HEK293 (cell line): ENCODE data around the gene NRTN.

Experiments
- BCL11A ChIP-seq: fragments of 450-650 bp; formaldehyde crosslinking; IDR thresholded peaks from 2 replicates; pipeline ENCODE4 v1.5.1; 2016; ENCODE audit warnings: low read depth, missing biosample characterization, missing genetic modification characterization
- GLI2 ChIP-seq: fragments of 450-650 bp; formaldehyde crosslinking; IDR thresholded peaks from 2 replicates; pipeline ENCODE4; 2017; ENCODE audit warnings: missing biosample characterization, missing genetic modification characterization, low read depth, borderline replicate concordance
- GLI4 ChIP-seq: fragments of 450-650 bp; formaldehyde crosslinking; IDR thresholded peaks from 2 replicates; pipeline ENCODE4 v1.5.1; 2016; ENCODE audit warnings: missing biosample characterization, missing genetic modification characterization
- HOXA7 ChIP-seq: sonication (generic); formaldehyde crosslinking; IDR thresholded peaks from 2 replicates; pipeline ENCODE4 v1.8.1; 2022; ENCODE audit warnings: missing genetic modification reagents, borderline replicate concordance
- HOXD13 ChIP-seq: sonication (generic); formaldehyde crosslinking; IDR thresholded peaks from 2 replicates; pipeline ENCODE4 v1.8.0; 2022; ENCODE audit warnings: missing genetic modification reagents, borderline replicate concordance
- KLF16 ChIP-seq: fragments of 450-650 bp; formaldehyde crosslinking; IDR thresholded peaks from 2 replicates; pipeline ENCODE4 v1.5.1; 2017; ENCODE audit warnings: missing biosample characterization, missing genetic modification characterization
- KLF8 ChIP-seq: fragments of 450-650 bp; formaldehyde crosslinking; IDR thresholded peaks from 2 replicates; pipeline ENCODE4 v1.5.1; 2016; ENCODE audit warnings: missing biosample characterization, missing genetic modification characterization
- KLF9 ChIP-seq: fragments of 450-650 bp; formaldehyde crosslinking; IDR thresholded peaks from 2 replicates; pipeline ENCODE4 v1.5.1; 2016; ENCODE audit warnings: missing biosample characterization, missing genetic modification characterization, low read depth
- MEIS1 ChIP-seq: sonication (generic); formaldehyde crosslinking; IDR thresholded peaks from 2 replicates; pipeline ENCODE4 v1.8.1; 2022; ENCODE audit warnings: missing genetic modification reagents, mild to moderate bottlenecking, borderline replicate concordance
- PRDM1 ChIP-seq: fragments of 450-650 bp; formaldehyde crosslinking; IDR thresholded peaks from 2 replicates; pipeline ENCODE4; 2016; ENCODE audit warnings: missing biosample characterization, missing genetic modification characterization
- SP2 ChIP-seq: fragments of 450-650 bp; formaldehyde crosslinking; IDR thresholded peaks from 2 replicates; pipeline ENCODE4 v1.5.1; 2016; ENCODE audit warnings: missing biosample characterization, missing genetic modification characterization
- SP7 ChIP-seq: fragments of 450-650 bp; formaldehyde crosslinking; IDR thresholded peaks from 2 replicates; pipeline ENCODE4 v1.5.1; 2016; ENCODE audit warnings: missing biosample characterization, missing genetic modification characterization
- TRIM28 ChIP-seq: IDR thresholded peaks from 2 replicates; pipeline ENCODE4 v1.6.1; 2011; ENCODE audit warnings: low read length, control low read depth, borderline replicate concordance
- WT1 ChIP-seq: fragments of 450-650 bp; formaldehyde crosslinking; IDR thresholded peaks from 2 replicates; pipeline ENCODE4 v1.5.1; 2016; ENCODE audit warnings: missing biosample characterization, missing genetic modification characterization
- ZEB2 ChIP-seq: fragments of 450-650 bp; formaldehyde crosslinking; IDR thresholded peaks from 2 replicates; pipeline ENCODE4 v1.5.1; 2016; ENCODE audit warnings: missing biosample characterization, missing genetic modification characterization
- ZFHX2 ChIP-seq: fragments of 450-650 bp; formaldehyde crosslinking; conservative IDR thresholded peaks from 2 replicates; pipeline ENCODE4 v1.5.1; 2016; ENCODE audit warnings: missing biosample characterization, missing genetic modification characterization
- ZFP37 ChIP-seq: fragments of 450-650 bp; formaldehyde crosslinking; IDR thresholded peaks from 2 replicates; pipeline ENCODE4 v1.5.1; 2016; ENCODE audit warnings: missing biosample characterization, missing genetic modification characterization
- ZIC2 ChIP-seq: fragments of 450-650 bp; formaldehyde crosslinking; IDR thresholded peaks from 2 replicates; pipeline ENCODE4 v1.5.1; 2016; ENCODE audit warnings: missing biosample characterization, missing genetic modification characterization
- ZNF184 ChIP-seq: fragments of 450-650 bp; IDR thresholded peaks from 2 replicates; pipeline ENCODE4 v1.5.1; 2018; ENCODE audit warnings: missing biosample characterization, mild to moderate bottlenecking, missing genetic modification characterization
- ZNF211 ChIP-seq: fragments of 450-650 bp; formaldehyde crosslinking; IDR thresholded peaks from 2 replicates; pipeline ENCODE4 v1.5.1; 2016; ENCODE audit warnings: low read depth, missing biosample characterization, missing genetic modification characterization
- ZNF292 ChIP-seq: fragments of 450-650 bp; formaldehyde crosslinking; IDR thresholded peaks from 2 replicates; pipeline ENCODE4 v1.5.1; 2016; ENCODE audit warnings: low read depth, missing biosample characterization, missing genetic modification characterization, borderline replicate concordance
- ZNF311 ChIP-seq: fragments of 450-650 bp; formaldehyde crosslinking; IDR thresholded peaks from 2 replicates; pipeline ENCODE4 v1.5.1; 2017; ENCODE audit warnings: missing biosample characterization, missing genetic modification characterization, borderline replicate concordance
- ZNF335 ChIP-seq: fragments of 450-650 bp; formaldehyde crosslinking; conservative IDR thresholded peaks from 2 replicates; pipeline ENCODE4 v1.5.1; 2016; ENCODE audit warnings: missing biosample characterization, missing genetic modification characterization
- ZNF341 ChIP-seq: fragments of 450-650 bp; formaldehyde crosslinking; IDR thresholded peaks from 2 replicates; pipeline ENCODE4; 2016; ENCODE audit warnings: low read depth, missing biosample characterization, missing genetic modification characterization
- ZNF354C ChIP-seq: fragments of 450-650 bp; formaldehyde crosslinking; IDR thresholded peaks from 2 replicates; pipeline ENCODE4 v1.5.1; 2016; ENCODE audit warnings: missing biosample characterization, missing genetic modification characterization, low read depth, borderline replicate concordance
- ZNF501 ChIP-seq: fragments of 450-650 bp; formaldehyde crosslinking; IDR thresholded peaks from 2 replicates; pipeline ENCODE4 v1.5.1; 2016; ENCODE audit warnings: missing biosample characterization, missing genetic modification characterization
- ZNF514 ChIP-seq: fragments of 450-650 bp; formaldehyde crosslinking; IDR thresholded peaks from 2 replicates; pipeline ENCODE4 v1.5.1; 2016; ENCODE audit warnings: missing biosample characterization, missing genetic modification characterization
- ZNF600 ChIP-seq: fragments of 450-650 bp; formaldehyde crosslinking; IDR thresholded peaks from 2 replicates; pipeline ENCODE4 v1.5.1; 2016; ENCODE audit warnings: missing biosample characterization, missing genetic modification characterization
- ZNF610 ChIP-seq: fragments of 450-650 bp; formaldehyde crosslinking; IDR thresholded peaks from 2 replicates; pipeline ENCODE4 v1.5.1; 2016; ENCODE audit warnings: missing biosample characterization, missing genetic modification characterization, borderline replicate concordance
- ZNF624 ChIP-seq: fragments of 450-650 bp; formaldehyde crosslinking; IDR thresholded peaks from 2 replicates; pipeline ENCODE4 v1.5.1; 2017; ENCODE audit warnings: missing biosample characterization, missing genetic modification characterization
- ZNF626 ChIP-seq: fragments of 450-650 bp; sonication (Bioruptor Pico); formaldehyde crosslinking; IDR thresholded peaks from 2 replicates; pipeline ENCODE4 v1.5.1; 2018; ENCODE audit warnings: missing biosample characterization, missing genetic modification characterization, inconsistent platforms
- ZNF747 ChIP-seq: fragments of 450-650 bp; formaldehyde crosslinking; IDR thresholded peaks from 2 replicates; pipeline ENCODE4 v1.5.1; 2016; ENCODE audit warnings: missing biosample characterization, missing genetic modification characterization
- ZNF768 ChIP-seq: fragments of 450-650 bp; formaldehyde crosslinking; IDR thresholded peaks from 2 replicates; pipeline ENCODE4 v1.5.1; 2018; ENCODE audit warnings: missing biosample characterization, mild to moderate bottlenecking, missing genetic modification characterization
- ZNF837 ChIP-seq: fragments of 450-650 bp; formaldehyde crosslinking; IDR thresholded peaks from 2 replicates; pipeline ENCODE4 v1.5.1; 2016; ENCODE audit warnings: missing biosample characterization, missing genetic modification characterization
- ZSCAN23 ChIP-seq: fragments of 450-650 bp; formaldehyde crosslinking; IDR thresholded peaks from 2 replicates; pipeline ENCODE4 v1.5.1; 2016; ENCODE audit warnings: missing biosample characterization, missing genetic modification characterization
- TF ChIP-seq, protein P1 (sequence below): fragments of 450-650 bp; formaldehyde crosslinking; IDR thresholded peaks from 2 replicates; pipeline ENCODE4 v1.5.1; 2016; ENCODE audit warnings: missing biosample characterization, missing genetic modification characterization
- TF ChIP-seq, protein P2 (sequence below): fragments of 450-650 bp; formaldehyde crosslinking; IDR thresholded peaks from 2 replicates; pipeline ENCODE4 v1.5.1; 2016; ENCODE audit warnings: missing biosample characterization, missing genetic modification characterization
- TF ChIP-seq, protein P3 (sequence below): fragments of 450-650 bp; formaldehyde crosslinking; IDR thresholded peaks from 2 replicates; pipeline ENCODE4 v1.5.1; 2016; ENCODE audit warnings: missing biosample characterization, missing genetic modification characterization
- TF ChIP-seq, protein P4 (sequence below): fragments of 450-650 bp; formaldehyde crosslinking; IDR thresholded peaks from 2 replicates; pipeline ENCODE4 v1.5.1; 2016; ENCODE audit warnings: missing biosample characterization, missing genetic modification characterization

NRTN gene

DNA sequence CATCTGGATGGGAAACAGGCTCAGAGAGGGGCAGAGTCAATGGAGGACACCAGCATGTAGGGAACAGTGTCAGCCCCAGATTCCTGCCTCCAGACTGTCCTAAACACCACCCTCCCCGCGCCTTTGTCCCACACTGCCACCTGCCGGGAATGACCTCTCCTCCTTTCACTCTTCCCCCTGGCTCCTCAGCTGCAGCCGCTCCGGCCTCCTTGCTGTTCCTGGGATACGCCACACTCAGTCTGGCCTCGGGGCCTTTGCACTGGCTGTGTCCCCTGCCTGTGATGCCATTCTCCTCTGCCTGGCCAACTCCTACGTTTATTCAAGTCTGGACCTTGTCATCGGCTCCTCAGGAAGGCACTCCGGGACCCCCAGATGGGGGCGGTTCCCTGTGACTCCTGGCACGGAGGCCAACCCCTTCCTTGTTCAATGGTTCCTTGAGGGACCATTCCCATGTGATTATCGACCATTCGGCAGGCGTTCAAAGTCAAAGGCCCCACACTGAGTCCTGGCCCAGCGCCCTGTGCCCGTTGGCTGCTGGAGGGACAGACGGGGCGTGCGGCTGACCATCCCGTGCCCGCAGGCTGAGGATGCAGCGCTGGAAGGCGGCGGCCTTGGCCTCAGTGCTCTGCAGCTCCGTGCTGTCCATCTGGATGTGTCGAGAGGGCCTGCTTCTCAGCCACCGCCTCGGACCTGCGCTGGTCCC, 18.9 kb downstream of the NRTN start (continued):
- TF ChIP-seq, protein P1, sequence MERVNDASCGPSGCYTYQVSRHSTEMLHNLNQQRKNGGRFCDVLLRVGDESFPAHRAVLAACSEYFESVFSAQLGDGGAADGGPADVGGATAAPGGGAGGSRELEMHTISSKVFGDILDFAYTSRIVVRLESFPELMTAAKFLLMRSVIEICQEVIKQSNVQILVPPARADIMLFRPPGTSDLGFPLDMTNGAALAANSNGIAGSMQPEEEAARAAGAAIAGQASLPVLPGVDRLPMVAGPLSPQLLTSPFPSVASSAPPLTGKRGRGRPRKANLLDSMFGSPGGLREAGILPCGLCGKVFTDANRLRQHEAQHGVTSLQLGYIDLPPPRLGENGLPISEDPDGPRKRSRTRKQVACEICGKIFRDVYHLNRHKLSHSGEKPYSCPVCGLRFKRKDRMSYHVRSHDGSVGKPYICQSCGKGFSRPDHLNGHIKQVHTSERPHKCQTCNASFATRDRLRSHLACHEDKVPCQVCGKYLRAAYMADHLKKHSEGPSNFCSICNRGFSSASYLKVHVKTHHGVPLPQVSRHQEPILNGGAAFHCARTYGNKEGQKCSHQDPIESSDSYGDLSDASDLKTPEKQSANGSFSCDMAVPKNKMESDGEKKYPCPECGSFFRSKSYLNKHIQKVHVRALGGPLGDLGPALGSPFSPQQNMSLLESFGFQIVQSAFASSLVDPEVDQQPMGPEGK (tag by site-specific recombination): 0 out of 2 replicates have a peak, but pooled peaks have one; percentile 25
- TF ChIP-seq ZFHX2 (tag by site-specific recombination): no peak
- TF ChIP-seq GLI4 (tag by site-specific recombination): no peak
- TF ChIP-seq WT1: no peak
- TF ChIP-seq ZNF211 (tag by site-specific recombination): no peak
- TF ChIP-seq KLF16 (tag by site-specific recombination): peak; percentile 56; the same call in 1 of the 2 replicates
- TF ChIP-seq, protein P2, sequence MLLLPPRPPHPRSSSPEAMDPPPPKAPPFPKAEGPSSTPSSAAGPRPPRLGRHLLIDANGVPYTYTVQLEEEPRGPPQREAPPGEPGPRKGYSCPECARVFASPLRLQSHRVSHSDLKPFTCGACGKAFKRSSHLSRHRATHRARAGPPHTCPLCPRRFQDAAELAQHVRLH (tag by site-specific recombination): no peak
- TF ChIP-seq ZNF514 (tag by site-specific recombination): no peak
- no peak for TF ChIP-seq SP7 (tag by site-specific recombination)
- TF ChIP-seq, protein P3, sequence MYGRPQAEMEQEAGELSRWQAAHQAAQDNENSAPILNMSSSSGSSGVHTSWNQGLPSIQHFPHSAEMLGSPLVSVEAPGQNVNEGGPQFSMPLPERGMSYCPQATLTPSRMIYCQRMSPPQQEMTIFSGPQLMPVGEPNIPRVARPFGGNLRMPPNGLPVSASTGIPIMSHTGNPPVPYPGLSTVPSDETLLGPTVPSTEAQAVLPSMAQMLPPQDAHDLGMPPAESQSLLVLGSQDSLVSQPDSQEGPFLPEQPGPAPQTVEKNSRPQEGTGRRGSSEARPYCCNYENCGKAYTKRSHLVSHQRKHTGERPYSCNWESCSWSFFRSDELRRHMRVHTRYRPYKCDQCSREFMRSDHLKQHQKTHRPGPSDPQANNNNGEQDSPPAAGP (tag by site-specific recombination): no peak
- TF ChIP-seq ZIC2 (tag by site-specific recombination): no peak
- TF ChIP-seq ZNF341 (tag by site-specific recombination): peak; percentile 77
- TF ChIP-seq SP2: 0 out of 2 replicates have a peak, but pooled peaks have one; percentile 10
- TF ChIP-seq HOXD13 (CRISPR knock-in tag): no peak
- 0 out of 2 replicates have a peak, but pooled peaks have one; percentile 36 for TF ChIP-seq TRIM28
- no peak for TF ChIP-seq ZNF311
- TF ChIP-seq KLF9 (tag by site-specific recombination): no peak
- TF ChIP-seq ZEB2 (tag by site-specific recombination): no peak
- no peak for TF ChIP-seq ZNF184 (tag by site-specific recombination)
- no peak for TF ChIP-seq ZNF837
- TF ChIP-seq ZNF610 (tag by site-specific recombination): peak; percentile 59; the same call in 1 of the 2 replicates
- no peak for TF ChIP-seq ZNF624 (tag by site-specific recombination)
- TF ChIP-seq ZNF292 (tag by site-specific recombination): no peak
- no peak for TF ChIP-seq GLI2 (tag by site-specific recombination)
- no peak for TF ChIP-seq BCL11A (tag by site-specific recombination)
- 0 out of 2 replicates have a peak, but pooled peaks have one; percentile 23 for TF ChIP-seq ZNF335
- no peak for TF ChIP-seq HOXA7 (CRISPR knock-in tag)
- peak; percentile 83; the same call in 1 of the 2 replicates for TF ChIP-seq ZNF768
- TF ChIP-seq ZNF626 (tag by site-specific recombination): no peak
- no peak for TF ChIP-seq ZNF354C (tag by site-specific recombination)
- no peak for TF ChIP-seq MEIS1
- 0 out of 2 replicates have a peak, but pooled peaks have one; percentile 23 for TF ChIP-seq KLF8 (tag by site-specific recombination)
- TF ChIP-seq ZNF600 (tag by site-specific recombination): peak; percentile 93
- TF ChIP-seq, protein P4, sequence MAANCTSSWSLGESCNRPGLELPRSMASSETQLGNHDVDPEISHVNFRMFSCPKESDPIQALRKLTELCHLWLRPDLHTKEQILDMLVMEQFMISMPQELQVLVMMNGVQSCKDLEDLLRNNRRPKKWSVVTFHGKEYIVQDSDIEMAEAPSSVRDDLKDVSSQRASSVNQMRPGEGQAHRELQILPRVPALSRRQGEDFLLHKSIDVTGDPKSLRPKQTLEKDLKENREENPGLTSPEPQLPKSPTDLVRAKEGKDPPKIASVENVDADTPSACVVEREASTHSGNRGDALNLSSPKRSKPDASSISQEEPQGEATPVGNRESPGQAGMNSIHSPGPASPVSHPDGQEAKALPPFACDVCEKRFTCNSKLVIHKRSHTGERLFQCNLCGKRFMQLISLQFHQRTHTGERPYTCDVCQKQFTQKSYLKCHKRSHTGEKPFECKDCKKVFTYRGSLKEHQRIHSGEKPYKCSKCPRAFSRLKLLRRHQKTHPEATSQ (tag by site-specific recombination): no peak
- no peak for TF ChIP-seq ZNF747 (tag by site-specific recombination)
- no peak for TF ChIP-seq ZSCAN23 (tag by site-specific recombination)
- TF ChIP-seq ZNF501: no peak
- no peak for TF ChIP-seq PRDM1 (tag by site-specific recombination)
- TF ChIP-seq ZFP37 (tag by site-specific recombination): no peak
